Stomach (tissue), 4 donors: ENCODE measurements around the gene MAPK9.

Experiments
- EP300 ChIP-seq: sonication (generic); formaldehyde crosslinking; IDR thresholded peaks from one replicate; pipeline ENCODE4 v1.6.1; 2017; ENCODE audit warnings: antibody characterized with exemption
- POLR2A ChIP-seq, 4 donors: fragments of 450-650 bp; IDR thresholded peaks; one replicate each; pipeline ENCODE4 v1.6.1; 2016; ENCODE audit warnings: antibody characterized with exemption in 4 of 4, control low read depth in 2 of 4, mild to moderate bottlenecking in 1 of 4, moderate library complexity in 1 of 4
- POLR2AphosphoS5 ChIP-seq, 3 donors: sonication (generic); formaldehyde crosslinking; IDR thresholded peaks; one replicate each; pipeline ENCODE4 v1.6.1; 2016; ENCODE audit warnings: antibody characterized with exemption in 3 of 3
- TF ChIP-seq, protein P1 (sequence below), 7 experiments: fragments of 450-650 bp in 4 of 7; fragments of 200-600 bp in 3 of 7; sonication (generic) in 3 of 7; IDR thresholded peaks; one replicate each; pipeline ENCODE4 v1.5.1; 2016 to 2019; ENCODE audit warnings: antibody characterized with exemption in 7 of 7, control low read depth in 2 of 7, mild to moderate bottlenecking in 1 of 7

DNA sequence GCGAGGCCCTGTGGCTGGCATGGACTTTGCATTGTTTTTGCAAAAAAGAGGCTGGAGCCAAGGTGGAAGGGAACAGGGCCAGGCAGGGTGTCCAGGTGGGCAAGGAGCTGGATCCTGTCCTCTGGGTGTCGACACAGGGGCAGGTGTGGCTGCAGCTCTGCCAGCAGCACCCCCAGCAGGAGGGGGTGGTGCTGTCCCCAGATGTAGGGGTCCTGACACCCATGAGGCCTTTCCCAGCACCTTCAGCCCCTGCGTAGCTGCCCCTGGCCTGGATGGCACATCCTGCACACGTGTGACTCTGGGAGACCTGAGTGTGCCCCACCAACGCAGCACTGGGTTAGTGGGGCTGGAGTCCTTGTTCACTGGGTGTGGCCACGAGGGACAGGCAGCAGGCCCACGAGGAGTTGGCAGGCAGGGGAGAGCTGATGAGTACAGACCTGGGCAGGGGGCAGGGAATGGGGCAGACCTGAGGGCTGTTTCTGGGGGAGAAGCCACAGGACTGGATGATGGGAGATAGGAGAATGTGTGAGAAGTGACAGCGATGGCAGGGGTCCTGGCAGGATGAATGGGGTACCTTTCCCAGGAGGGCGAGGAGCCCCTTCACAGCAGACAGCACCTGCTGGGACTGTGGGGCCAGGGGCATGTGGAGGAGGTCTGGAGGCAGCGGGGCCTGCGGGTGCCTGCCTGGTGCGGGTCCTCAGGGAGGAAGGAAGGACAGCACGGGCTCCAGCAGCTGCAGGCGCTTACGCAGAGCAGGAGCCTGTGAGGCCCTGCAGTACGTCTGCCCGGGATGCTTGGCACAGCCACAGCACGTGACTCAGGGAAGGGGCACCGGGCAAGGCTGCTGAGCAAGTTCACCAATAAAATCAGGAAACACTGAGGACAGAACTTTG is 79.3 kb downstream of the MAPK9 start:
- TF ChIP-seq, protein P1, sequence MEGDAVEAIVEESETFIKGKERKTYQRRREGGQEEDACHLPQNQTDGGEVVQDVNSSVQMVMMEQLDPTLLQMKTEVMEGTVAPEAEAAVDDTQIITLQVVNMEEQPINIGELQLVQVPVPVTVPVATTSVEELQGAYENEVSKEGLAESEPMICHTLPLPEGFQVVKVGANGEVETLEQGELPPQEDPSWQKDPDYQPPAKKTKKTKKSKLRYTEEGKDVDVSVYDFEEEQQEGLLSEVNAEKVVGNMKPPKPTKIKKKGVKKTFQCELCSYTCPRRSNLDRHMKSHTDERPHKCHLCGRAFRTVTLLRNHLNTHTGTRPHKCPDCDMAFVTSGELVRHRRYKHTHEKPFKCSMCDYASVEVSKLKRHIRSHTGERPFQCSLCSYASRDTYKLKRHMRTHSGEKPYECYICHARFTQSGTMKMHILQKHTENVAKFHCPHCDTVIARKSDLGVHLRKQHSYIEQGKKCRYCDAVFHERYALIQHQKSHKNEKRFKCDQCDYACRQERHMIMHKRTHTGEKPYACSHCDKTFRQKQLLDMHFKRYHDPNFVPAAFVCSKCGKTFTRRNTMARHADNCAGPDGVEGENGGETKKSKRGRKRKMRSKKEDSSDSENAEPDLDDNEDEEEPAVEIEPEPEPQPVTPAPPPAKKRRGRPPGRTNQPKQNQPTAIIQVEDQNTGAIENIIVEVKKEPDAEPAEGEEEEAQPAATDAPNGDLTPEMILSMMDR (IDR thresholded peaks at IDR 0.05): no peak
- TF ChIP-seq POLR2AphosphoS5 (IDR thresholded peaks at IDR 0.05) (no peak), POLR2A (IDR thresholded peaks at IDR 0.05) (no peak), EP300 (no peak)
